Measurements from ENCODE around the gene RFTN1.

The RFTN1 gene

GRCh38 chr3:16295298-16295890 is 218.1 kb downstream of the RFTN1 start:
- no peak for DNase-seq

DNA sequence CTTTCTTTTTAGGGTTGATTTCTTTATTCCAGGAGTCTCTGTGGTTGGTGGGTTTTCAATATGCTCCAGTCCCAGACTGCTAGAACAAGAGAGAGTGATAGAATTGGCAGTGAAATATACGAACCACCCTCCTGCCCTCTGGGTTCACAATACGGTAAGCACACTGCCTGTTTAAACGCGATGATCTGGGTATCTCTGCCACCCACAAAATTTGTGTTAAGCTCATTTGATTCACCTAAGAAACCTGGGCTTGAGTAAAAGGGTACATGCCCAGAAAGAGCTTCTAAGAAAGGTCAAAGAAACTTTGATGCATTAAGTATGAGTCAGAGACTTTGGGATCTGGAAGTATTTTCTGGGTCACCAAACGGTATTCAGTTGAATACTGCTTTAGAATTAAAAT is 218.7 kb downstream of the RFTN1 start:
- no peak for DNase-seq

GRCh38 chr3:16290827-16291196 is 222.7 kb downstream of the RFTN1 start:
- no peak for DNase-seq

DNA sequence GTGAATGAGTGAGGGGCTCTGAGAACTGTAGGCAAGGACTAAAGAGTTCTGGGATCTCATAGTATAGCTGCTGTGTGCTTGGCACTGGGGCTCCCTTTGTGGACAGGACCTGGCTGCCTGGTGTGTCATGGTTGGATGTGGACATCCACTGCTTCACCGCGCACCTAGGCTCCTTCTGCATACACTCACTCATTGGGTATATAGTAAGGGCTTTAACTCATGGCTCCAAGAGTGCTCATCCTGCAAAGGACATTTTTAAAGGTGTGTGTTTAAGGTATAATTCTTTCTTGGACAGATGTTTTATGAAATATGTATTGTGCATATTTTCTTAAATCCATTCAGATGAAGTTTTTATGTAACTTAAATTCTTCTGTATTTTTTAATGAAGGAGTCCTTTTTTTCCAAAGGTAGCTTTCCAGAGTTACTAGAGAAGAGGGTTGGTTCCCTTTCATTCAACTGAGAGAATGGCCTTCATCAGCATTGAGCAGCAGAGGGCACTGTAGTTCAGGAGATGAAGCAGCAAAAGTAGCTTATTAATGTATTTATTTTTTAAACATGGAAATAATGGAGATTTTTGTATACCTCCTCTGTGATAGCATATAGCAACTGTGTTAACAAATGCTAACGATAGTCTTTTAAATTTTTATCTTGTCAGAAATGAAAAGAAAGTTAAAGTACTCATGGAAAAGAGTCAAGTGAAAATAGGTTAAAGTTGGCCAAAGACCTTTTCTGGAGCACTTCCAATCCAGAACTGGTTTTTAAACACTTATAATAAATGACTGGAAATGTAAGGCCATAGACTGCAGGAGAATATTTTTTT is 223.3 kb downstream of the RFTN1 start:
- no peak for DNase-seq

GRCh38 chr3:16289144-16289889 is 224.2 kb downstream of the RFTN1 start:
- no peak for DNase-seq

GRCh38 chr3:16288664-16289063 is 224.8 kb downstream of the RFTN1 start:
- DNase-seq: no peak

DNA sequence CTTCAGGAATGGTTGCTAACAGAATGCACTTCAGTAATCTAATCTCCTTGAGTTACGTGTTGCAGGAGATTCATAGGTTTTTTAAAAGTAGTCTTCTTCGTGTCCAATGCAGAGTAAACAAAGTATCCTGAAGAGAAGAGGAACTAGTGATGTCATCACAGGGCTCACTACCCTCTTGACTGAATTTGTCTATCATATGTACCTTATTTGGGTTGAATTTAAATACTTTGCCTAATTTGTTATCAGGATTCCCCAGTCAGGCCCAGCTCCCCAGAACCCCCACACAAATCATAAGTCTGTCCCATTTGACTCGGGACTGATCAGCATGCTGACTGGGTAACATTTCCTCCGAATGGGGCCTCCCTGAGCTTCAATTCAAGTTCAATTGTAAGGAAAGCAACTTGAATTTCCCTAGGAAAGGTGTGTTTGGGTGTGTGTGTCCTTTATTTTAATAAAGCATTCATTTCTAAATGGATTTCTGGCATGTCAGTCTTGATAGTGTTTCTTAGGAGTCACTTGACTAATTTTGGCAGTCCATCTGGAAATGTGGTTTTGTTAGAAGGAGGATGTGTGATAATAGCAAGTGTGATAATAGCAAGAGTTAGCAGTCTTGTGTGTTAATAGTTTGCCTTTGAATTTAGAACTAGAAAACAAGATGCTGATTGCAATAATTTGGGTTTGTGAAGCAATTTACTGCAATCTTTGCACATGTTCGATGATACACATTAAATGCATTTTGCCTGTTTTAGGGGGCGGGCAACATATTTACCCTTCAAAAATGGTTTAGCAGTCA is 226.6 kb downstream of the RFTN1 start:
- no peak for DNase-seq

GRCh38 chr3:16286161-16286560 is 227.3 kb downstream of the RFTN1 start:
- DNase-seq: no peak

DNA sequence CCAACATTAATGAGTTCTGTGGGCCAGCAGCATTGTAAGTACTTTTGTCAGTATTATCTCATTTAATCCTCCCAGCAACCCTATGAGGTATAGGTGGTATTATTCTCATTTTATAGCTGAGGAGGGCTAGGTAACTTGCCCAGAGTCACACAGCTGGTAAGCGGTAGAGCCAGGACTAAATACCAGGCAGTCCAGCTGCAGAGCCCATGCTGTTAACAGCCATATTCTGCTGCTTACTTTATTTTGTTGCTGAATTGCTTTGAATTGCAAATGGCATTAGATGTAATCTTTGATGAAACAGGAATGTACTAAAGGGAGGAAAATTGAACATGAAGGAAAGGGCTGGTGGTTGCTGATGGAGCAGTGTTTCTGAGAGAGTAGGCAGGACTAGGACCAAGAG is 228.9 kb downstream of the RFTN1 start:
- DNase-seq: no peak

DNA sequence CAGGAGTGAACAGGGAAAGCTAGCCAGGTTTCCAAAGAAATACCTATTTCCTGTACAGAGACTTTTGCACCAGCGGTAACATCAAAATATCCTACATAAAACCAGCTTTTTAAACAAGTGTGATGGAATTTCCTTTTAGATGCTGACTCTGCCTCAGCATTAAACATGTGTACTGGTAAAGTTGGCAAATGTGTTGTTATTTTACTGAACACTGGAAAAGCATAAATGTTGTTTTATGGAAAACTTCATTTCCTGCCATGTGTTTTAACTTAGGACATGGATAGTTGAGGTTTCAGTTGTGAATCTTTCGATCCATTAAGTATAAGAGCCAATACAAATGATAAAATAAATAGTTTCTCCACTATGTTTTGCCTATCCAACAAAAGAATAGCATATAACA is 232.8 kb downstream of the RFTN1 start:
- DNase-seq: no peak

DNA sequence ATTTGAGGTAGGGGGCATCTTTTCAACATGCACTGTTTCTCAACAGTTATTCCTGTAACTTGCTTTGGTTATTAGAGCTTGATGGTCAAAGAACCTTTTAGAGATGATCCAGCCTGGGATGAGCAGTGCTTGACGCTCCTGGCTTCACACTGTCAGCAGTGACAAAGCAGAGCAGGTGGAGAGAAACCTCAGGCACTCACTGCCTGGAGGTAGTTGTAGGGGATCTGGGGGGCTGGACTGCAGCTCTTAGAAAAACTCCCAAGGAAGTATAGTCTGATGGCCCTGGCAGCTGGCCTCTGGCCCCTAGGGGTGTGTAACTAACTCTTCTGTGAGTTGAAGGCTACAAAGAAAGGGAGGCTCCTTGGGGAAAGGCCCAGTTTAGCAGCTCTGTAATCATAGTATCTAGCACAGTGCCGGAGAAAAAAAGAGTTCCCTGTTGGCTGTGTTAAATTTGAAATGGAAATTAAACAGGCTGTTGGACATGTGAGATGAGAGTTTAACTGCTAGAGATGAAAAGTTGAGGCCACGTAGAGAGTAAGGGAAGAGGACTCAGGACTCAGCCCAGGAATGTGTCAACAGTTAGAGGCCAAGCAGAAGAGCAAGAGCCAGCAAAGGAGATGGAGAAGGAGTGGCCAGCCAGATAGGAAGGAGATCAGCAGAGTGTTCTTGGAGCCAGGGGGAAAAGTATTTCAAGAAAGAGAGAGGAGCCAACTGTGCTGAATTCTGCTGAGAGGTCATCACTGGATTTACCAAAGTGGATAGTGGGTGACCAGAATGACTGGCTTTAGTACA is 234.3 kb downstream of the RFTN1 start:
- DNase-seq: no peak

DNA sequence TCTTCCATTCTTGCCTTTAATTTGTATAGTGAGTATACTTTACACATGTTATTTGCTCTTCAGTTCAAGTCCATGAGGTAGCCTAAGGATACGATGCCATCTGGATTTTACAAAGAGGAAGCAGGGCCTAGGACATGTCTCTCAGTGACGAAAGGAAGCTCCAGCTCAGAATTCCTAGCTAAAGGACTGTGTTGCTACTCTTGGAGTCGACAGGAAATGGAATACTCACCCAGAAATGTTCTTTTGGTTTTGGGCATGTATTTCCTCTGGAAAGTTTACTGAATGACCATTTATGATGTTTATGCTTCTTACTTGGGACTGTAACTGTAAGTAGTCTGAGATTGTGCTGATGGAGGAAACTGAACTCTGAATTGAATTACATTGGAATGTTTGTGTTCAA is 236.0 kb downstream of the RFTN1 start:
- DNase-seq: no peak

- DNase-seq: no peak
These were observed 239.6 kb downstream of the RFTN1 start for GRCh38 chr3:16273867-16274266.

DNA sequence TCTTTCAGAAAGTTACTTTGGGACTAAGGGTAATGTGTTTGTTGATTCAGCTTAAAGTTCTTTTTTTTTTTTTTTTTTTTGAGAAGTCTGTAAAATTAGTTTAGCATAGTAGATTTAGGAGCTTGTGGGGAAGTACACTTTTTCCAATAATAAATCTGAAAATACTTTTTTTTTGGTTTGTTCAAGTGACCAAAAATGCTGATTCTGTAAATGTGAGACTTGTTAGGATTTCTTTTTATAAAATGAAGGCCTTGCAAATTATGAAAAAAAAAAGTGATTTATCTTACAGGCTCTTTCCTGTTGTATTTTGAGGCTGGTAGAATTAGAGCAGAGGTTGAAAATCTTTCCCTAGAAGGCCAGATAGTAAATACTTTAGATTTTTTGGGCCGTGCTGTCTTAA is 240.9 kb downstream of the RFTN1 start:
- DNase-seq: no peak

DNA sequence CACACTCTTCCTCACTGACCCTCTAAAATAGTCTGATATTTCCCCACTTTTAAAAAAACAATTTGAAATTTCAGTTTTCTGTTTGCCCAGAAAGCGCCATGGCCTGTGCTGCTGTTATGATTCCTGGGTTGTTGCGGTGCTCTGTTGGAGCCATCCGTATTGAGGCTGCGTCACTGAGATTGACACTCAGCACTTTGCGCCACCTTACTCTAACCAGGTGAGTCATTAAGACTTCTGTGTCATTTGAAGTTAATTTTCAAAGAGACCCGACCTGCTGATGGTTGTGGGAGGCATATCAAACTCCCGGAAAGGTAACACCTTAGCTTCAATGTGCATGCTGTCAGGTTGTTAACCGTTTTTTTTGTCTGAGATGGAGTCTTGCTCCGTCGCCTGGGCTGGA is 242.6 kb downstream of the RFTN1 start:
- DNase-seq: no peak

DNA sequence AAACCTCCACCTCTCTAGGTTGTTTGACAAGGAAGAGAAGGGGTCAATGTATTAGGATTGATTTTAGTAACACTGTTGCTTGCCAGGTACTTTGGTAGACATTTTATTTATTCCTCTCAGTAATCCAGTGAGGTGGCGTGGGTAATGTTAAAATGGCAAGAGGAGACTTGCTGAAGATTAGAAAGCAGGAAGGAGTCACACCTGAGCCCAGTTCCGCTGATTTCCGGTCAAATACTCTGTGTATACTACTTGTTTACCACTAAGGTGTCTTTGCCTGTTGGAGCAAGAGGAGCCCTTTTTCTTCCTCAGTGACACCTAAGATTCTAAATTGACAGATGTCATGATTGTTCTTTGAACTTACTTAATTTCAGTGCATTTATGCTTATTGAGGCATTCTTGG is 246.8 kb downstream of the RFTN1 start:
- no peak for DNase-seq
